ENCODE results near the gene ZNF23. TPM values are rescaled to one million over a fixed set of nuclear protein-coding genes. Genes with fewer than 3 reads are reported as not detected.
A peak's percentile ranks its signal among the peaks of the same experiment; 100 is the strongest.

ZNF23 gene
- total RNA-seq, 1 donor from 2014 or later: 2.5 TPM

DNA sequence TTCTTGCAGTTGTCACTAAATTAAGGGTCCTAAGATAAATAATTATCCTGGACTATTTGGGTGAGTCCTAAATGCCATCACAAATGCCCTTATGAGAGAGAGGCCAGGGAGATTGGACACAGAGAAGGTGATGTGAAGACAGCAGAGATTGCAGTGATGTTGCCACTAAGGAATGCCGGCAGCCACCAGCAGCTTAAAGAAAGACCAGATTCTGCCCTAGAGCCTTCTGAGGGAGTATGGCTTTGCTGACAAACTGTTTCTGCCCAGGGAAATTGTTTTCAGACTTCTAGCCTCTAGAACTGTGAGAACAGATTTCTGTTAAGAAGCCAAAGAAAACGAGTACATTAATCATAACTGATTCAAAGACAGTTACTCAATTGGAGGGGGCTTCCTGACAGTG is 10.0 kb upstream of the ZNF23 start:
- DNase-seq (ENCODE audit: low spot score) (no peak), ATAC-seq (no peak)

DNA sequence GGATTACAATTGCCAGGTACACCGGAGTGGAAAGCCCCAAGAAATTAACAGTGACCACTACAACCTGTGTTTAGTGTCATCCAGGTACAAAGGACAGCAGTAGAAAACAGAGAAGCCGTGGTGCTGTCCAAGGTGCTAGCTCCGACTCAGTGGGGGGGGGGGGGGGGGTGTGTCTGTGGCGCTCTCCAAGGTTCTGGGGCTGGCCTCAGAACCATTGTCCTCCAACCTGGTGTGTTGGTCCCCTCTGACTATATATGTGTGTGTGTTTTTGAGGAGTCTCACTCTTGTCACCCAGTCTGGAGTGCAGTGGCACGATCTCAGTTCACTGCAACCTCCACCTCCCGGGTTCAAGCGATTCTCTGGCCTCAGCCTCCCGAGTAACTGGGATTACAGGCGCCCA is 5.8 kb upstream of the ZNF23 start:
- DNase-seq (ENCODE audit: low spot score): no peak
- peak; percentile 75 for ATAC-seq

DNA sequence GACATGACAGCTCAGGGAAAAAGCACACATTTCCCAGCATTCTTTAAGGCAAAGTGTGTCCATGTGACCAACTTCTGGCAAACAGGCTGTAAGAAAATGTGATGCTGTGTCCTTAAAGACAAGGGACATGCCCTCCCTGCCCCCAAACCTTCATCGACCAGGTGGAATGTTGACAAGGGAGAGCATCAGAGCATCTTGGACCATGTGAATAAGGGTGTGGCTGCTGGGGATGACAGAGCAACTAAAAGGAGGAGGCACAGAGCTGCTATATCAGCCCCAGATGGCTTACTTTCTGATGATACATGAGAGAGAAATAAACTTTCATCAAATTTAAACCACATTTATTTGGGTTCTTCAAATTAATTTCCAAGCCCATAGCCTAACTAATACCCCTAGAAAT is 2.2 kb upstream of the ZNF23 start:
- no peak for DNase-seq (ENCODE audit: low spot score)
- no peak for ATAC-seq

DNA sequence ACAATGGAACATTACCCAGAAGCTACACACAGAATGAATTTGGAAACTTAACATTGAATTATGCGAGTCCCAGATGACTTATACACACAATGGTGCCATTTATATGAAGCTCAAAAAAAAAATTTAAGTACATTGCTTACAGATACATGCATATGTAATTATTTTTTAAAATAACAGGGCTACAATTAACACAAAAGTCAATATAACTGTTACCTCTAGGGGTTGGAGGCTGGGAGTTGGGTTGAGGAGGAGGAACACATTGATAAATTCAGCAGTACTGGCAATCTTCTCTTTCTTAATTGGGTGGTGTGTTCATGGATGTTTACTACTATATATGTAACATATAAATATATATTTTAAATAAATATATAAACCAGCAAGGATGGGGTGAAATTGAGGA is 1.1 kb downstream of the ZNF23 start:
- DNase-seq (ENCODE audit: low spot score): no peak
- no peak for ATAC-seq

DNA sequence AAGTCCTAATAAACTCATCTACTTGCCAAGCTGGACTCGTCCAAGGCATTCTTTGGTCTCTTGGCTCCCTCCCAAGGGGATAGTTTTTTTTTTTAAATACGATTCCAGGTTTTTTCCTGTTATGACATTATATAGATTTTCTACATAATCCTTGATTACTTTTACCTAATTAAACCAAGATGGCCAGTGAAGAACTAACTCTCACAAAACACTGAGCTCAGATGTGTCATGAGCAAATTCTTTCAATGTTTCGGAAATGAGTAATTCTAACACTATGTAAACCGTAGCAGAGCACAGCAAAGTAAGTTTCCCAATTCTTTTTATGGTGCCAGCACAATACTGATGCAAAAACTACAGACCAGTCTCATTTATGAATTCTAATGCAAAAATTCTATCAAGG is 1.8 kb downstream of the ZNF23 start:
- DNase-seq (ENCODE audit: low spot score) (no peak), ATAC-seq (no peak)

DNA sequence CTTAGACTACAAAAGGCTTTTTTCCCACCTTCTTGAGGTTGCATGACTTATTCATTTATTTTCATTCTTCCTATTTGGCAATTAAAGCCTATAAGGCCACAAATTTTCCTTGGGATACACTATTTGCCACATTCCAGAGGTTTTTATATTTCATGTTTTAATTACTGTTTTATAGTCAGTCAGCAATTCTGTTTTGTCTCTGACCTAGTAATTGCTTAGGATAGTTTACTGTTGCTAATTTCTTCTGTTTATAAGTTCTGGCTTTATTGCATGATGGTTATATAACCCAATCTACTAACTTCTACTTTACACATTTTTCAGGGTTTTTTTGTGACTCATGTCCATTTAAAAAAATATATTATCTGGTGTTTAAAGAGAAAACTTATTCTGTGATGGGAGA is 2.5 kb downstream of the ZNF23 start:
- ATAC-seq (no peak), DNase-seq (ENCODE audit: low spot score) (no peak)

DNA sequence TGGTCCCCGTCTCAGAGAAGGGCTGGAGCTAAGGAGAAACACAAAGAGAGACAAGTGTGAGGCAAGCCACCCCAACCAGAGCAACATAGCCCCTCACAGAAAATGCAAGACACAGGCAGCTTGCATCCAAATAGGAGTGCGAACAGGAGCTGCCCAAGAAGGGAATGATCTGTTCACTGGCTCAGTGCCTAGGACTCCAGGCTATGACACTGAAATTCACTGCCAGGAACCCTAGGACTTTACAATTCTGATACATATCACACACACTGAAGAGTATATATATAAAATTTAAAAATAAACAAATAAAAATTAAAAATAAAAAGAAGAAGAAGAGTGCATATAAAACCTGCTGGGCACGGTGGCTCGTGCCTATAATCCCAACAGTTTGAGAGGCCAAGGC is 5.2 kb downstream of the ZNF23 start:
- ATAC-seq (no peak), DNase-seq (ENCODE audit: low spot score) (no peak)

DNA sequence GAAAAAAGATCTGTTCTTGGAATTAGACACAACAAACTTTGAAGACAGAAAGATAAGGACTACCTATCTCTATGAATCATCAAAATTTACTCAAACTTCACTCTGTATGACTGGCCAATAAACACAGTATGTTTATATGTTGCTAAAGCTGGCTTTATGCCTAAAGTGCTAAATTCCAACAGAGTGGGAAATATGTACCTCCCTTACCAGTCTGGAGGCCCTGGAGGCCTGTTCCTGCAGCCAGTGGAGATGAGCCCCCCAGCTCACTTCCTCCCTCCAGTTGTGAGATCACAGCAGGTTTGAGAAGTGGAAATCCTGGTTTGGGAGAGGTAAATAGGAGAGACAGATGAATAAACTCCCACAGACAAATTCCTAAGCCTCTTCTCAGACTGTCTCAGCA is 9.0 kb downstream of the ZNF23 start:
- no peak for DNase-seq (ENCODE audit: low spot score)

DNA sequence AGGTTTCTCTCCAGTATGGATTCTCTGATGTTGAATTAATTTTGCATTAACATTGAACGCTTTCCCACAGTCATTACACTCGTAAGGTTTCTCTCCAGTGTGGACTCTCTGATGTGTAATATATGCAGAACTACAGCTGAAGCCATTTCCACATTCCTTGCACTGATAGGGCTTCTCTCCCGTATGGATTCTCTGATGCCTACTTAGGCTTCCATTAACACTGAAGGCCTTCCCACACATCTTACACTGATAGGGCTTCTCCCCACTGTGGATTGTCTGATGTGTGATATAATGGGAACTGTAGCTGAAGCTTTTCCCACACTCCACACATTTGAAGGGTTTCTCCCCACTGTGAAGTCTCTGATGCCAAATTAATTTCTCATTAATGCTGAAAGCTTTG is 13.0 kb downstream of the ZNF23 start:
- DNase-seq (ENCODE audit: low spot score) (no peak), ATAC-seq (no peak)

More for the DNA sequence above, 9.0 kb downstream of the ZNF23 start:
- no peak for ATAC-seq

DNA sequence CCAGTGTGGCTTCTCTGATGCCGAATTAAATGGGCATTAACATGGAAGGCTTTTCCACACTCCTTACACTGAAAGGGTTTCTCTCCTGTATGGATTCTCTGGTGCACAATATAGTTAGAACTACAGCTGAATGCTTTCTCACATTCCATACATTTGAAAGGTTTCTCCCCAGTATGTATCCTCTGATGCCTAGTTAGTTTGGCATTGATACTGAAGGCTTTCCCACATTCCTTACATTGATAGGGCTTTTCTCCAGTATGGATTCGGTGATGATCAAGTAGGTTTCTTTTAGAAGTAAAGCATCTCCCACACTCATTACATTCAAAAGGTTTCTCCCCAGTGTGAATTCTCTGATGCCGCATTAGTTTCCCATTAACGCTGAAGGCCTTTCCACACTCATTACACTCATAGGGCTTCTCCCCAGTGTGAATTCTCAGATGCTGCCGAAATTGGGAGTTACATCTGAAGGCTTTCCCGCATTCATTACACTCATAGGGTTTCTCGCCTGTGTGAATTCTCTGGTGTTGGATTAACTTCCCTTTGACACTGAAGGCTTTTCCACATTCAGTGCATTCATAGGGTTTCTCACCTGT is 13.7 kb downstream of the ZNF23 start:
- DNase-seq (ENCODE audit: low spot score) (no peak), ATAC-seq (no peak)

DNA sequence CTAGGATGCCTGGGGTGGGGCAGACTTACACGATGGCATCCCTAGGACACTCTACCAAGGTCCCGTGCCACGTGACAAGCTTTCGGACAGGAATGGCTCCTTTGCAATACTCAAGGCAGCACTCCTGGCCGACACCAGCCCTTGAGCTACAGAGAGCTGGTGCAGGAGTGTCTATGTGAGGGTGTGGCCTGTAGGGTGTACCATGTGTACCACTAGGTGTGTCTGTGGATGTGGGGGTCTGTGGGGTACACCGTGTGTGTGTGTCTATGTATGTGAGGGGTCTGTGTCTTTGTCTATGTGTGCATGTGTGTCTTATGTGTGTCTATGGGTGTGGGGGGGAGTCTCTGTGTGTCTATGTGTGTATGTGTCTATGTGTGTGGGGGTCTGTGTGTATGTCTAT is 18.3 kb downstream of the ZNF23 start:
- ATAC-seq: no peak
- no peak for DNase-seq (ENCODE audit: low spot score)

DNA sequence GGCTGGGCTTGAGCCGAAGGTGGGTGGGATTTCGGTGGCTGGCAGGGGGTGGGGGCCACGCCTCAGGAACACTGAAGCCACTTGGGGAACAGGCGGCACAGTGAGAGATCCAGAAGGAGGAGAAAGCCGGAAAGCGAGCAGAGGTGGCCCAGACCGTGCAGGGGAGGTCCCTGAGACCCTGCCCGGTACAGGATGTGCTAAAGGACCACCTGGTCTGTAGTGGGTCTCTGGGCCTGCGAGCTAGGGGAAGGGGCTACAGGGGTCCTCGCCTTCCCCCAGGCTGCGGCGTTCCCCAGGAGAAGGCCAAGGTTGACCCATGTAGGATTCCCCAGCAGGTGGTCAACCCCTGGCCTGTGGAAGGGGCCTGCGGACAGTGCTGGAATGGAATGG is 20.0 kb downstream of the ZNF23 start, which contains the start of gene TLE7:
Gene TLE7 (minus strand): TSS at position 4 of the 390 bp plus-strand sequence. CDS start 8,730 bp downstream, outside the sequence.
- ATAC-seq (no peak), DNase-seq (ENCODE audit: low spot score) (no peak)

DNA sequence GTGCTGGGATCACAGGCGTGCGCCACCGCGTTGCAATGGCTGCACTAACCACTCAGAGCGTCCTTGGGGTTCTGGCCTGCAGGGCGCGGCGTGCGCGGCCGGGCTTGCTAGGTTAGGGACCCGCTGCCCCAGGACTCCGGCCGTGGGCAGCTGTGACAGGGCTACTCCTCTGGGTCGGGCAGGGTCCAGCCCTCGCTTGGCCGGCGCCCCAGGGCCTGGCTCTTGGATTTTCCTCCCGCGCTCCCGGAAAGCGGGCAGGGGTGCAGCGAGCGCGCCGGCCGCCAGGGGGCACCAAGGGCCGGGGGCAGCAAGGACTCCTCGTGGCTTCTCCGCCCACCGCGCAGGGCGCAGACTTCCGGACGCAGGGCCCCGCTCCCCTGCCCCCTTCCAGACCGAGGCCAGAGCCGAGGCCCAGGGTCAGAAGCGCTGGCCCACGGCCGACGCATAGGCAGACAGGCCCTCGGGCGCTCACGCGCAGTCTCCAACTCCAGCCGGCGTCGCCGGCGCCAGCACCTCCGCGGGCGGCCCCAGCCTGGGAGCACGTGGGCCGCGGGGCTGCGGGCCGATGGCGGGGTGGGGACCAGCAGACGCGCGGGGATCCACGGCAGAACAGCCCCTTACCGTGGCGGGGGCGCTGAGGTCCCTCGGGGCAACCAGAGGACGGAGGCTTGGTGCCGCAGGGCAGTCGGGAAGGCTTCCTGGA is 20.5 kb downstream of the ZNF23 start:
- ATAC-seq: no peak
- no peak for DNase-seq (ENCODE audit: low spot score)

DNA sequence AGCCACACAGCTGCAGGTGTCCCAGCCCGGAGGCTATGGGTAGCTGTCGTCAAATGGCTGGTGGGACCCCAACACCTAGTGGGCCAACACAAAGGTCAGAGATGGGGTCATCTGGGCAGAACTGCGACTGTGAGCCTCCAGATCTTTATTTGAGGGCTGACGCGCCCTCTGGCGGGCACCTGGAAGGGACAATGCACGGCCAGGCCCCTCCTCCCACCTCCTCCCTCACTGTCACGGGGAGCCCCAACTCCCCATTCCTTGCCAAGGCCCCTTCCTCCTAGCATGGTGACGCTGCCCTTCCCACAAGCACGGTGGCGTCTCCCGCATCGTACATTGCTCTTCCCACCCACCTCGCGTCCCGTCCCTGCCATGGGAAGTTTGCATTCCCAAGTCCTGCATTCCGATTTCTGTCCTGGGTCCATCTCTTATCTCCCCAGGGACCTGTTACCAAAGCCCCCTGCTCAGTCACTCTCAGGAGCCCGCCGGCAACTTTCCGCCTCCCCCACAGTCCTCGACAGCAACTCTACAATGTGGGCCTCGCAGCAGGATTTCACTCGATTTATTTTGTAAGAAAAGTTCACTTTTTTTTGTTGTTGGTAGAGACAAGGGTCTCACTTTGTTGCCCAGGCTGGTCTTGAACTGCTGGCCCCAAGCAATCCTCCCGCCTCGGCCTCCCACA is 21.2 kb downstream of the ZNF23 start:
- ATAC-seq (no peak), DNase-seq (ENCODE audit: low spot score) (no peak)

DNA sequence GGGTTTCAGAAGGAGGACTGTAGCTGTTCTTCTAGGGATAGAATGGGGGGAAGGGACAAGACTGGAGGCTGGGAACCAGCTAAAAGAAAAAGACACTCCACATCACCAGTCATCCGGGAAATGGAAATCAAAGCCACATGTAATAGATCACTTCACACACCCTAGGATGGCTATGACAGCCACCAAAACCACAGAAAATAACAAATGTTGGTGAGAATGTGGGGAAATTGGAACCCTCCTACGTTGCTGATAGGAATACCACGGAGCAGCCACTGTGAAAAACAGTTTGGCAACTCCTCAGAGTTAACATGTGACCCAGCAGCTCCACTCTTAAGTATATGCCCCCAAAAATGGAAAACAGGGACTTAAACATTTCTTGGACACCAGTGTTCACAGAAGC is 22.5 kb downstream of the ZNF23 start:
- ATAC-seq: no peak

DNA sequence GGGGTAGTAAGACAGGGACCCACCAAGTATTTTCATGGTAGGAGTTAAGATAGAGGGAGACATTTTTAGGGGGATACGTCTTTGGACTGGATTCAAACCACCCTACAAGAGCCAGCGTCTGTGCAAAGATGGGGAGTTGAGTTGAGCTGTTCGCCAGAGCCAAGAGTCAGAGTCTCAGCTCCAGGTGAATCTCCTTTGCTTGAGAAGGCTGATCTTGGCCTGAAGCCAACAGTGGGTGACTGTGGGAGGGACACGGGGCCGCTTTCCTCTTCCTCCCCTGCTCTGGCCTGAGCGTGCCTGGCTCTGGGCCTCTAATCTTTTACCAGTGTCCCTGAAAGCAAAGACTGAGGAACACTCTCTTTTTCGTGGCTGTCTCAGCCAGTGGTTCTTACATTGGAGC is 25.6 kb downstream of the ZNF23 start:
- ATAC-seq: no peak
- no peak for DNase-seq (ENCODE audit: low spot score)

More for the DNA sequence above, 22.5 kb downstream of the ZNF23 start:
- no peak for DNase-seq (ENCODE audit: low spot score)

DNA sequence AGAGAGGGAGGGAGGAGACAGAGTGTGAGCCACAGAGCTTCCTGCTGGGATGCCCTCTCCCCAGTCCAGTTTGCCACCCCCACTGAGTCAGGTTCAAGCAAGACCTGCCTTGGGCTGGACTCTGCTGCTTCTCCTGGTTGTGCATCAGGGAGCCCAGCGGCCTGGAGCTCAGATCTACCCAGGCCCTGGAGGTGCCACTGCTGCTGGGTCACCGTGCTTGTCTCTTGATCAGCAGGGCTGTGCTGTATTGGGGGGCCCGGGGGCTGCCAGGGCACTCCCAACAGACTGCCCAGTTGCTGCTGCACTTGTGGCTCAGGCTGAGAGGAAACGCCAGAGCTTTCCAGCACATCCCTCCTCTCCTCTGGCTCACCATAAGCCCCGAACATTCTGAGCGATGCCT is 29.1 kb downstream of the ZNF23 start:
- no peak for DNase-seq (ENCODE audit: low spot score)
- ATAC-seq: no peak

DNA sequence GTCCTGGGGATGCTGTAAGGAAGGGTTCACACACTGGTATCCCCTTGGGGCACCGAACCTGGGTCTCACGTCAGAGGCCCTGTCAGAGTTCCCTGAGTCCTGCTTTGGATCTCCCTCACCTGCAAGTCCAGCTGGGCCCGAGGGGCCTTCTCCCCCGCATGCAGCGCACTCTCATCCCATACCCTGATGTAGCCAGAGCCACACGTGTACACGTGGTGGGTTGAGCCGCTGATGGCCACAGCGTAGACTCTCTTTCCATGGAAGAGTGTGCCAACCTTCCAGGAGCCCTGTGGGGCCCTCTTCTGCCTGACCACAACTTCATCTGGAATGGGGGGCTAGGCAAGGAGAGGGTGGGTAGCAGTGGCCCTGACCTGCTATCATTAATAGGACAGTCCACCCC is 30.1 kb downstream of the ZNF23 start:
- ATAC-seq: no peak
- no peak for DNase-seq (ENCODE audit: low spot score)

DNA sequence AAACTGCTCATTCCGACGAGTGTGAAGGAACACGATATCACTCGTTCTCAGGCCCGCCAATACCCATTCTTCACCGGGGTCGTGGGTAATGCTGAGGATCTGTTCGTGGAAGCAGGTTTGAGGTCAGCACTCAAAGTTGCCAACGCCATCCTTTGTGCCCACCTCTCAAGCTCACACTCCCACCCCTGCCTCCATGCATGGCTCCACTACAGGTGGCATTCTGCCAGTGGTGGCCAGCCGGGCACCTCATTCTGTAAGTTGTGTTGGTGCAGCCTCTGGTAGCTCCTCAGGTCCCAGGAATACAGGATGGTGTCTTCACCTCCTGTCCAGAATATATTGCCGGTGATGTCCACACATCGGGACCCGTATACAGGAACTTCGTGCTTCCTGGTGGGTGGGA is 30.9 kb downstream of the ZNF23 start:
- ATAC-seq: no peak
- no peak for DNase-seq (ENCODE audit: low spot score)

DNA sequence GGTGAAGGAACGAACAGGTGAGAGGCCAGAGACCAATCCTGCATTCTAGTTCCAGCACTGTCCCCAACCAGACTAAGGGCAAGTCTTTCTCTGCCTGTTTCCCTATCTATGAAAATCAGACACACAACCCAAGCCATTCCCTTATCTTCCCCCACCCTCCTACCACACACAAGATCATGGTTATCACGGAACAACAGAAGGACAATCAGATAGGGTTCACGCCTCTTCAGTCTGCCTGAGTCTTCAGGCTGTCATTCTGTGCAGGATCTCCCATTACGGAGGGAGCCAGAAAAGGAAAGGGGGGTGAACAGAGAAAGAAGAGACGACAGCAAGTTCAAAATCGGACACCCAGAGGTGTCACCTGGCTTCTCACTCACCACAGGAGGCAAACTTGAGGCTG is 31.3 kb downstream of the ZNF23 start:
- ATAC-seq: no peak
- no peak for DNase-seq (ENCODE audit: low spot score)

DNA sequence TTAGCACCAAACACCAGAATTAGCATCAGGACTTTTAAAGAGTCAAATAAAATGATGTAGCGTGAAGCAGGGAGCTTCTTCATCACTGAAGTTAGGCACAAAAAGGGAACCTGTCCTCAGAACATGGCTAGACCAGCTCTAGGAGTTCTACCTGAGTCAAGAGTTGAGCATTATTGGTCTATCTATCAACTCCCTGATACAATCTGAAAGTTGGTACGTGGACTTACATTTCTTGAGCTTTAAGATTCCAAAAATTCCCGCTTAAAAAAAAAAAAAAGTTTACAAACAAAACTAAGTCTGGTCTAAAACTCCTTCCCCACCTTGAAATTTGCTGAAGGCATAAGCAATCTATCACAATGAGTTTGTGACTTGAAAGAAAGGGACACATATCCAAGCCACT is 32.5 kb downstream of the ZNF23 start:
- DNase-seq (ENCODE audit: low spot score) (no peak), ATAC-seq (no peak)

DNA sequence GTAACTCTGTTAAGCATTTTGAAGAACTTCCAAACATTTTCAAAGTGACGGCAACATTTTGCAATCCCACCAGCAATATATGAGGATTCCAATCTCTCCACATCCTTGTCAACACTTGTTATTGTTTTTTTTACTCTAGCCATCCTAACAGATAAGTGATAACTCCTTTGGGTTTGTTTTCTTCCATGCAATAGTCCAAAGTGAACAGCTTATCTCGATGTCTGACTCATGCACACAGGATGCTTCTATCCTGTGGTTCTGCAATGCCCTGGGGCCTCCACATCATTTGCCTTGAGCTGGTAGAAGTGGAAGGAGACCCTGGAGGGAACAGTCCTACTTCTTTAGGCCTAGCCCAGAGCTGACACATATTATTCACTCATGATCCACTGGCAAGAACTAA is 33.2 kb downstream of the ZNF23 start:
- no peak for DNase-seq (ENCODE audit: low spot score)
- no peak for ATAC-seq
